NK-92 (cell line): Measurements from ENCODE around the gene DPEP3.
"Not testable (repeated sequence)": the region's sequence is repeated elsewhere in the genome, so short reads cannot be mapped to it uniquely, and the experiment has no call there.

Source experiments
- DNase-seq: peaks from one replicate; lab custom pipeline; 2025; ENCODE audit not compliant: unreplicated experiment; lab: John Stamatoyannopoulos, UW

DPEP3 gene

DNA sequence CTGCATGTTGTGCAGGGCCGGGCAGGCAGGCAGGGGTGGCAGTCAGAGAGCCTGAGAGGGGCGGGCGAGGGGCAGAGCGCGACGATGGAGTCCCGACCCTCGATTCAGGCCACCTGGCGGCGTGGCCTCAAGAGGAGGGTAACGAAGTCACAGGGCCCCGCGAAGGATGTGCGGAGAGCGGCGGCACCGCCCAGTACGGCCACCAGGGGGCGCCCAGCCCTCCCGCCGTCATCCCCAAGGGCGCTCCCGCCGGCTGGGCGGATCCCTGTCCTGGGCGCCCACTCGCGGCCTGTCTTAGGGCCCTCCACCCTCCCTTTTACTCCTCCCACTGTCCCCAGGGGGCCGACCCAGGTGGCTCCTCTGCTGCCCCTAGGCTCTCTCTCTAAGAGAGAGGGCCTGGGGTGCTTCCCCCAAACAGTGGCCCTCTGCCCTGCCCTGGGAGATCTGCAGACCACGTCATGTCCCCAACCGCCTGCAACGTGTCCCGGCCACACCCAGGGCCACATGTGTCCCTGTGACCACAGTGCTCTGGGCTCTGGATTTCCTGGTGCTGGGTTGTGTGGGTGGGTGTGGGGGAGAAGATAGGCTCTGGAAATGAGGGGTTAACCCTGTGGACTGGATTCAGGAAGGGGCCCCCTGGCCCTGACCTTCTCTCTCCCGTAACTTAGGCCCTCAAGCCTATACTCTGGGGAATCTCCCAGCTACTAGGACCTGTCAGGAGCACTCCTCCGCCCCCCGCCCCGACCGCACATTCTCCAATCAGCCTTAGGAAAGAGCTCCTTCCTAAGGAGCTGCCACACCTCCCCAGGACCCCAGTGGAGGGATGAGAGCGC is 13.1 kb upstream of the DPEP3 start:
- DNase-seq: no peak

DNA sequence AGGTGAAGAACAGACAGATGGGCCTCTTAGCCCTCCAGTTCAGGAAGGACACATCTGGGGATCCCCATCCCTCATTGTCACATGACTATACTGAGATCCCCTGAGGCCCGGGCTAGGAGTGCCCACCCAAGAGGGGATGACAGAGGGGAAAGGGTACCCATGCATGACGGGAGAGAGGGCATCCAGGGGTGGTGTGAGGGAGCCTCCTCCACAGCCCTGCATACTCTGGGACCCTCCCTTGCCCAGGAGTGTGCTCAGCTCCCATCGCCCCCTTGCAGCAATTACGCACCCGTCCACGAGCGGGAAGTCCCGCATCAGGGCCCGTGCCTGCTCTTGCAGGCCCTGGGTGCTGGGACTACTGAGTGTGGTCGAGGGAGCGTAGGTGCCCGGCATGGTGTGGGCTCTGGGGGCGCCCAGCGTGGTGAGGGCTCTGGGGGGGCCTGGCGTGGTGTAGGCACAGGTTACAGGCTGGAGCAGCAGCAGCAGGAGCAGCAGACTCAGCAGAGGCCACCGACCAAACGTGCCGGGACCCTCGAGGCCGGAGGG is 12.4 kb upstream of the DPEP3 start:
- DNase-seq: no peak

DNA sequence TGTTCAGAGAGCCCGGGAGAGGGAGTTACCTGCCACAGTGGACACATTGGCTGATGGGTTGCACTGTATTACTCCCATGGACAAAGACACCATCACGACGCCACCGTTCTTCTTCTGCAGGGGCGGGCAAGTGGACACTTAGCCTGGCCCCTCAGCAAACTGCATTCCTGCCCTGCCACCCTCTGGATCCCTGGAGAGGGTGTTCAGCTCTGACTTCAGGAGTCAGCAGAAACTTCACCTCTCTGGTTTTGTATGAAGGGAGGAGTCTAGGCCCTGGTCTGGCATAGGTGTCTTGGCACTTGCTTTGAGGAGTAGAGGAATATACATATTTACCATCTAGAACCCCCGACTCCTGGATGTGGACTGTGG is 9.7 kb upstream of the DPEP3 start:
- no peak for DNase-seq

DNA sequence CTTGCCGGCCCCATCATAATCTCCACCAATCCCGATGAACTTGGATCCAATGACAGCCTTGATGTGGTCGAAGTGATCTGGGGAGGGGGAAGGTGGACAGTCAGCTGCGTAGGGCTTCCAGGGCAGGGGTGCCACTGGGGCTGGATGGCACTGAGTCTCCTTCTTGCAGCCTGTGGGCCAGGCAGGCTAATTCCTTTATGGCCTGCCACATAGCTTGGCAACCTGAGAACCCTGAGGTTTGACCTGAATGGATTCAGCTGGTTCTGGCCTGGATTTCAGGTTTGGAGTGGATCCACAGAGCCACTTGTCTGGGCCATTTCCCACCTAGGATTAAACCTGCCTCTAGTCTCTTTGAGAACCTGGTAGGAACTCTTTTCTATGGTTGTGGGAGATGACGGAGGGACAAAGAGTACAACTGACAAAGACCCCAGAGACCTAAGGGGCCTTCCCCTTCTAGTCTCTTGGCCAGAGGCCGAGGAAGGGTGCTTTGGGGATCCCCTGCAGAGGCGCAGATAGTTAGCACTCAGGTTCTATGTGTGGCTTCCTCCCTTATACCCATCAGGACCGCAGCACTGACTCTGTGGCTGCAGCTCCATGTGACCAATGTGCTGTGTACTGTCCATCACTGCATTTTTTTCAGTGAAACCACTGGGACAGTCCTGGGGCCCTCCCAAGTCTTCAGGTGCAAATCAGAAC is 9.2 kb upstream of the DPEP3 start:
- DNase-seq: no peak

DNA sequence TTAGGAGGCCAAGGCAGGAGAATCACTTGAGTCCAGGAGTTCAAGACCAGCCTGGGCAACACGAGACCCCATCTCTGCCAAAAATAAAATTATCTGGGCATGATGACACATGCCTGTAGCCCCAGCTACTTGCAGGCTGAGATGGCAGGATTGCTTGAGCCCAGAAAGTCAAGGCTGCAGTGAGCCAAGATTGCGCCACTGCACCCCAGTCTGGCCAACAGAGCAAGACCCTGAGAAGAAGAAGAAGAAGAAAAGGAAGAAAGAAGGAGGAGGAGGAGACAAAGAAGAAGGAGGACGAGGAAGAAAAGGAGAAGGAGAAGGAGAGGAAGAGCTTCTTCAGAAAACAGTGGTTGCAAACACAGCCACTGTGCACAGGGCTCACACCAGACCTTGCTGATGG is 8.4 kb upstream of the DPEP3 start:
- DNase-seq: no peak

DNA sequence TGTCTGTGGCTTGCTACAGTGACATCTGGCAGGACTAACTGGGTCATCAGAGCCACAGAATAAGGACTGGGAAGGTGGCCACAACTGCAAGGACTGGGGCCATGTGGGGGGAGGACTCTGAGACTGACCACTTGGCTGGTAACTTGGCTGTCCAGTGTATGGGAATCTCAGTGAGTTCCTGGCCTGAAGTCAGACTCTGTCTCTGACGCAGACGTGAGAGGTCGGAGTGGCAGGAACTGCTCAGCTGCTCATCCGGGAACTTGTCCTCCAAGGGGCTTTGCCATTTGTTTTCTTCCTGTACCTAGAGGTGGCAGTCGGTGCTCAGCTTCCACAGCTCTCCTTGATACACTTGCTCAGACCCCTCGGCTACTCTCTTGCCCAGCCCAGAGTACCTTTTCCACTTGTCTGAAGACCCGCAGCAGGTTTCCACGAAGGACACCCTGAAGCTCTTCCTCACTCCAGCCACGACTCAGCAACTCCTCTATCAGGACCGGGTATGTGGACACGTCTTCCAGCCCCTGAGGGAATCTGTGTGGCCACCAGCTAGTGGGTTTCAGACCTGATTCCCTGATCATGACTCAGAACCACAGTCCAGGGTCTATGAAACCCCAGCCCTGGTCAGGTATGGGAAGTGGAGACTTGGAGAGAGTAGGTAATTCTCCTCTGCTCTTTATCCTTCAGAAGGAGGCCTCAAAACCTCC is 7.3 kb upstream of the DPEP3 start:
- no peak for DNase-seq

DNA sequence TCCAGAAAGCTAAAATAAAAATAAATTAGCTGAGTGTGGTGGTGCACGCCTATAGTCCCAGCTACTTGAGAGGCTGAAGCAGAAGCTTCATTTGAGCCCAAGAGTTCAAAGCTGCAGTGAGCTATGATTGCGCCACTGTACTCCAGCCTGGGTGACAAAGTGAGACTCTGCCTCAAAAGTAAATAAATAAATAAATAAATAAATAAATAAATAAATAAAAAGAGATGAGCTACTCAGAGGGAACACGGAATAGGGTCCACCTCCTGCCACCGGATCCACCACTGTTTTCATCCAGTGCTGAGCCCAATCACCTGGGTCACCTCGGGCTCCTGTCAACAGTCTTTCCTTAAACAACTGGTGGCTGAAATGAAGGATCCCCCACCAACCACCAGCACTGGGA is 6.7 kb upstream of the DPEP3 start:
- DNase-seq: no peak

DNA sequence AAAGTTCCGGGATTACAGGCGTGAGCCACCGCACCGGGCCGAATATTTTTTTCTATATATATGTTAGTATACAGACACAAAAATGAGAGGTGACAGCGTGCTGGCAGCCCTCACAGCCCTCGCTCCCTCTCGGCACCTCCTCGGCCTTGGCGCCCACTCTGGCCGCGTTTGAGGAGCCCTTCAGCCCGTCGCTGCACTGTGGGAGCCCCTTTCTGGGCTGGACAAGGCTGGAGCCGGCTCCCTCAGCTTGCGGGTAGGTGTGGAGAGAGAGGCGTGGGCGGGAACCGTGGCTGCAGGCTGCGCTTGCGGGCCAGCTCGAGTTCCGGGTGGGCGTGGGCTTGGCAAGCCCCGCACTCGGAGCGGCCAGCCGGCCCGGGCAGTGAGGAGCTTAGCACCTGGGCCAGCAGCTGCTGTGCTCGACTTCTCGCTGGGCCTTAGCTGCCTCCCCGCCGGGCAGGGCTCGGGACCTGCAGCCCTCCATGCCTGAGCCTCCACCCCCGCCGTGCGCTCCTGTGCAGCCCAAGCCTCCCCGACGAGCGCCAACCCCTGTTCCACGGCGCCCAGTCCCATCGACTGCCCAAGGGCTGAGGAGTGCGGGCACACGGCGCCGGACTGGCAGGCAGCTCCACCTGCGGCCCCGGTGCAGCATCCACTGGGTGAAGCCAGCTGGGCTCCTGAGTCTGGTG is 1.9 kb upstream of the DPEP3 start:
- DNase-seq: no peak

DNA sequence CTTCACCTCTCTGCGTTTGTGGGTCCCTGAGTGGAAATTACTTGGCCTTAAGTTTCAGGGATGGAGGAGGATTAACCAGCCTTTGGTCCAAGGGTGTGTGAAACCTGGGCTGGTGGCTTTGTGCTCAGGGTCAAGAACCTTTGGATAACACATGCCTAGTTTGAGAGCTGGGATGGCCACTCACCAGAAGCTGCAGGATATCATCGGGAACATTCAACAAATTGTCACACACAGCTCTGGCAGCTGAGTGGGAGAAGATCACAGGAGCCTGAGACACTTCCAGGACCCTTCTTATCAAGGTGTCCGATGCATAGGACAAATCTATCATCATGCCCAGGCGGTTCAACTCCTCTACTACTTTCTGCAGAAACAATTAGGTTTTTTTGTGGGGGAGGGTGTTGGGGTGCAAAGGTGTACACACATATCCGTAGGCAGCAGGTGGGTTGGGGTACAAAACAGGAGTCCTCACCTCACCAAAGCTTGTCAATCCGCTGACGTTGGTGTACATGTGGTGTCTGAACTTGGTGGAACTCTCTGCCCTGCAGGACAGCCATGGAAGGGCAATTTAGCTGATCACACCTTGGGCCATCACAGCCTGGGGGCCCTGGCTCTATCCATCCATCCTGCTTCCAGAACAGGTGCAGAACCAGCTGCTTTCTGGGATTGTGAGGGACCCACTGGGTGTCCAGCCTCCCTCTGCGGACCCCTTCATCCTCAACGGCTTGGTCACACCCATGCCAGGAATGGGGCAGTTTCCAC is 2.7 kb downstream of the DPEP3 start:
- DNase-seq: no peak

DNA sequence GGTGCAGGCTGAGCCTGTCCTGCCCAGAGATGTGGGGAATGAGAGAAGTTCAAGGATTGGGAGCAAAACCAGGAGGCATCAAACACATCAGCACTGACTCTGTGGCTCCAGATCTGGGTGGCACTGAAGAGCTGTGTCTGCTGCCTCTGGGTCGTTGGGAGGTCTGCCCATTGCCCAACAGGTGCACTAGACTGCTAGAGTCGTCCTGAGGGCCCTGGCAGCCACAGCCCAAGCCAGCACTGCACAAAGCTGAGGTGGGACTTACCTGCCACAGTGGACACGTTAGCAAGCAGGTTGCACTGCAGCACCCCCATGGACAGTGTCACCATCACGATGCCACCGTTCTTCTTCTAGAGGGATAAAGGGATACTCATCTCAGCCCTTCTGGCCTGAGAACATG is 3.3 kb downstream of the DPEP3 start:
- DNase-seq: no peak

DNA sequence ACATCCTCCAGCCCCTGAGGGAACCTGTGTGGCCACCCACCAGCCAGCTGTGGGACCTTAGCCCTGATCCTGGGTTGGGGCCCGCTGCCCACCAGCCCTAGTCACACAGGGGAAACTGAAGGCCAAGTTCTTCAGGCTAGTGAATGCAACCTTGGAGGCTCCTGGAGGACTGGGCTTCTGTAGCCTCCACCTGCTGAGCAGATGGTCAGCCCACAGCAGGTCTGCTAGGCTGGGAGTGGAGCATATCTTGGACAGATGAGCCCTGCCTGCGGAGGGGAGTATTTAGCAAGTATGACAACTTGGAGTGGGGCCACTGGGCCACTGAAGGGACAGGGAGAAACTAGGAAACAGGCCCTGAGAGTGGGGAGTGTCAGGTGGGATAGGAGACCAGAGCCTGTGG is 4.1 kb downstream of the DPEP3 start:
- no peak for DNase-seq

DNA sequence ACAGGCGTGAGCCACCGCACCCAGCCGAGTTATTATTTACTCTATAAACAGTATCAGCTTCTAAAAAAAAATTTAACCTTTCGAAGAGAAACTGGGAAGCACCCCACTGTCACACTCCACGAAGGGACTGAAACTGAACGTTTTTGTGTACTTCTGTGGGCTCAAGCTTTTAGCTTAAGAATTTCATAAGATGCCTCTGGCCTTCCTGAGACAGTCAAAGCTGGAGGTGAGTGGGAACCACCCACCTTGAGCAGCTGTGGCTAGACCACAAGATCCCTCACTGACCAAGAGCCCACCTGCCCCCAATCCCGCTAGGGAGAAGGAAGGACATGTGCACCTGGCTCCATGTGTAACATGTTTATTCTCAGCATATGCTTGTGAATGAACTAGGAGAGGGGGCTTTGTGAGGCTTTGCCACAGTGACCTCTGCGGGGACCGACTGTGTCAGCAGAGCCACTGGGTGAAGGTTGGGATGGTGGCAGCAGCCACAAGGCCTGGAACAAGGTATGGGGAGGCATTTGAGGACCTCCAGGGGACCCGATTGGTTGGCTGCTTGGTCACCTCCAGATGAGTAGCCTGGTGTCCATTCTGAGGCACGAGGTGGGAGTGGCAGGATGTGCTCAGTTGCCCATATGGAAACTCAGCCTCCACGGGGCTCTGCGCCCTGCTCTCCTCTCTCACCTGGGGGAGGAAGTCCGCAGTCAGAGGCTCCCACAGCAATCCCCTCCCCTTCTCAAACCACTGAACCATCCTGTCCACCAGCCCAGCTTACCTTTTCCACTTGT is 4.8 kb downstream of the DPEP3 start:
- DNase-seq: no peak

DNA sequence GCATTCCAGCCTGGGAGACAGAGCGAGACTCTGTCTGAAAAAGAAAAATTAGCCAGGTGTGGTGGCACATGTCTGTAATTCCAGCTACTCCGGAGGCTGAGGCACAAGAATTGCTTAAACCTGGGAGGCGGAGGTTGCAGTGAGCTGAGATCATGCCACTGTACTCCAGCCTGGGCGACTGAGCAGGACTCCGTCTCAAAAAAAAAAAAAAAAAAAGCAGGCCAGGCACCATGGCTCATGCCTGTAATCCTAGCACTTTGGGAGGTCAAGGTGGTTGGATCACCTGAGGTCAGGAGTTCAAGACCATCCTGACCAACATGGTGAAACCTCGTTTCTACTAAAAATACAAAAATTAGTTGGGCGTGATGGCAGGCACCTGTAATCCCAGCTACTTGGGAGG is 8.0 kb downstream of the DPEP3 start:
- not testable (repeated sequence) for DNase-seq

DNA sequence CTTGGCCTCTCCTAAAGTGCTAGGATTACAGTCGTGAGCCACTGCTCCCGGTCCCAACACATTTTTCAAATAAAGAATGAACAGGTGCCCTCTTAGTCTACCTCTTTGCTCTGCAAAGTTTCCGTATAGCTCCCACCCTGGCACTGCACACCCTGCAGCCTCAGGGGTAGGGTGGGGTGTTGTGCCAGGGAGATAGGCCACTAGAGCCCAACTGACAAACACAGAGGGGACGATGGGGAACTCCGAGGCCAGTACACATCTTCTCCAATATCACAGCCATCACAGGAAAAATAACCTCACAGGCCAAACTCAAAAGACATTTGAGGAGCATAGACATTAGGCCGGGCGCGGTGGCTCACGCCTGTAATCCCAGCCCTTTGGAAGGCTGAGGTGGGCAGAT is 9.2 kb downstream of the DPEP3 start:
- DNase-seq: no peak

DNA sequence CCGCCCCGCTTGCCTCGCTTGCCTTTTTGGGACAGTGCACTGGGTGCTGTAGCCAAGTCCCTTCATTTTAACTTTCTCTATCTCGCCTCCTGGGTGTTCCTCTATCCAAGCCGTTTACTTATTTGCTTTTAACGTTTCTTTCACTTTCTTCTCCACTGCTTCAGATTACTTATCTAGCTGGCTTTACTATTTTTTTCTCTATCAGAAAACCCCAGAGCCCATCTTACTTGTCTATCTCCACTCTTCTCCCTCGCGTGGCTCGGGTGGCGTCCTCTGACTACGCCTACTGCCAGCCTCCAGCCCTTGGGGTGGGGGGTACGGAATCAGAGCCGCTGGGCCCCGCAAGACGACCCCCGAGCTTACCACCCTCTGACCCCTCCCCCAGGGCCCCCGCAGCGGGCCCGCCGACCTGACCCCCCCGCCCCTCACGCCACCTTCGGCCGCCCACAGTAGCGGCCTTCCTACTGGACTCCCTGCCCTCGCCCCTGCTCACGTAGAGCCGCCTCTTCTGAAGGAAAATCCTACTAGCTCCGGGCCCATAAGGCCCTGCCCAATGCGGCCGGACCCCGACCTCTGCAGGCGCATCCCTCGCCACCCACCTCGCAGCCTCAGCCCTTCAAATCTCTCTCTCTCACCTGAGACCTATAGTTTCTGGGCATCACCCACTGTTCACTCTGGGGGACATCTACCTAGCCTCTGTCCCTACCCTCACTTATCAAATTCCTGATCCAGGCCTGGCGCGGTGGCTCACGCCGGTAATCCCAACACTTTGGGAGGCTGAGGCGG is 10.9 kb downstream of the DPEP3 start:
- DNase-seq: no peak

DNA sequence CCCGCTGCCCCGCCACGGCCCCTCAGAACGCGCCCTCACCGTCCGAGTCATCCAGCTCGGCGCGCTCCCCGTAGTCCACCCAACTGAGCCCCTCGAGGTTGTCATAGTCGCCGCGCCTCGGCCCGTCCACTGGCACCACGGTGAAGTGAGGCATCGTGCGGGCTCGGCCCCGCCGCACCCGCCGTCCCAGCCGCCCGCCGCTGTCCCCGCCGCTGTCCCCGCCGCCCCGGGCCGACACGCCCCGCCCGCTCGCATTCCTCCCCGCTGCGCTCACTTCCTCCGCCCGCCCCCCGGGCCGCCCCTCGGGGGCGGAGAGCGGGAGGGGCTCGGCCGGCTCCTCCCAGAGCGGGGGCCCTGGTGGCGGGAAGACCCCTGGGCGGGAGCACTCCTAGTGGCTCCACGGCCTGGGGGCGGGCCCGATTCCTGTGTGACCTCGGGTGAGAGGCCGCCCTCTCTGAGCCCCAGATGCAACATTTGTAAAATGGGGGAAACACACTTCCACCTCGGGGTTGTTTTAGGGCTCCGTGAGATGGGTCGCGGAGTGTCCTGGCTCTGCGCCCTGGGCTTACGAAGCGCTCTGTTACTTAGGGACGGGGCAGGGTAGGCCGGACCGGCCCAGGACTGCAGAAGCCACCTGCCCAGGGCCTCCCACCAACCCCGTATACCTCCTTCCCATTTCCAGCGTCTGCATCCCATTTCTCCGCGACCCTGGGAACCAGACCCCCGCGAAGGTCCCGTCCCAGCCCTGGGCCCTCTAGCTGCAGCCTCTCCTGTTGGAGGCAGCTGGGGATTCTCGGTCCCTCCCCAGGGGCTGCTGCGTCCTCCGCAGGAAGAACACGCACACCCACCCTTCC is 11.7 kb downstream of the DPEP3 start, which contains the start of gene SLC12A4:
SLC12A4 (minus strand) TSS at position 238 of the 854 bp plus-strand sequence; CDS start at position 154, 84 bp downstream.
- DNase-seq: peak; percentile 25

DNA sequence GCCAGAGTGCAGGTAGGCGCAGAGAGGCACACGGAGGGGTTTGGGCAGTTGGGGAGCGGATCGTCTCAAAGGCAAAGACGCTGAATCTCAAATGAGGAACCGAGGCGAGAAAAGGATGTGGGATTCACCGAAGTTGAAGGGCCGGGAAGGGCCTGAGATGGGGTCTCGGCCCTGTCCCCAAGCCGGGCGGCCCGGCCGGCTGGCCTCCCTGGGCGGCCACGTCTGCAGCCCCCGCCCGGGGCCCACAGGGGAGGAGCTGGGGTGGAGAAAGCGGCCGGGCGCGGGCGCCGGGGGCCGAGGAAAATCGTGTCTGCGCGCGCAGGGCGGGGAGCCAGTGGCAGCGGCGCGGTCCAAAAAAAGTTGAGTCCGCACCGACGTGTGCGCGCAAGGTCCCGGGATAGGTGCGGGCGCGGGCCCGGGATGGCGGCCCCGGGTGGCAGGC is 12.3 kb downstream of the DPEP3 start:
- no peak for DNase-seq
